Common myeloid progenitor, CD34-positive (primary cell): ENCODE measurements around the gene TBXAS1.

Experiments
- CTCF ChIA-PET: fragments of 350-600 bp; sonication (Branson Sonifier 250); formaldehyde crosslinking; loops from one replicate; lab custom pipeline; 2021; ENCODE audit warnings: antibody characterized with exemption; lab: Charles Lee
- POLR2A ChIA-PET: fragments of 350-600 bp; sonication (Branson Sonifier 250); formaldehyde crosslinking; loops from one replicate; lab custom pipeline; 2021; ENCODE audit warnings: antibody characterized with exemption; lab: Charles Lee
- DNase-seq, 3 donors: peaks; one replicate each; pipeline versions ENCODE4 v3.0.0 to v3.0.0-alpha.2; 2013
- H3K27ac ChIP-seq, 2 experiments: 1 replicate in 1 of 2; 2 replicates in 1 of 2; pipeline ENCODE4 v1.7.0; 2013; ENCODE audit warnings: inconsistent platforms in 2 of 2, low read length in 2 of 2, mild to moderate bottlenecking in 2 of 2, low read depth in 1 of 2, moderate library complexity in 1 of 2; ENCODE audit not compliant: severe bottlenecking in 2 of 2, insufficient read depth in 1 of 2, poor library complexity in 1 of 2
- H3K27me3 ChIP-seq, 5 experiments: replicated peaks in 2 of 5; 1 replicate in 3 of 5; 2 replicates in 2 of 5; pipeline versions ENCODE4 v1.6.1 to v1.7.0; 2013; ENCODE audit warnings: low read length in 4 of 5, mild to moderate bottlenecking in 2 of 5, moderate library complexity in 2 of 5, inconsistent platforms in 1 of 5; ENCODE audit not compliant: insufficient read depth in 5 of 5, control insufficient read depth in 4 of 5
- H3K36me3 ChIP-seq, 4 experiments: 1 replicate in 2 of 4; 2 replicates in 2 of 4; pipeline versions ENCODE4 v1.6.1 to v1.7.0; 2013; ENCODE audit warnings: low read length in 3 of 4, control low read depth in 1 of 4, mild to moderate bottlenecking in 1 of 4; ENCODE audit not compliant: control insufficient read depth in 4 of 4, insufficient read depth in 4 of 4
- H3K4me1 ChIP-seq, 4 experiments: 1 replicate in 3 of 4; 2 replicates in 1 of 4; pipeline versions ENCODE4 v1.6.1 to v1.7.1; 2013; ENCODE audit warnings: low read length in 3 of 4, mild to moderate bottlenecking in 3 of 4, control low read depth in 1 of 4, inconsistent platforms in 1 of 4, moderate library complexity in 1 of 4; ENCODE audit not compliant: control insufficient read depth in 4 of 4, insufficient read depth in 4 of 4; ENCODE audit errors: control extremely low read depth in 1 of 4
- H3K4me3 ChIP-seq, 7 experiments: 1 replicate in 4 of 7; 2 replicates in 3 of 7; pipeline versions ENCODE4 v1.5.1 to v1.7.0; 2013; ENCODE audit warnings: mild to moderate bottlenecking in 7 of 7, low read length in 6 of 7, moderate library complexity in 6 of 7, inconsistent platforms in 2 of 7, low read depth in 2 of 7, control low read depth in 1 of 7; ENCODE audit not compliant: insufficient read depth in 4 of 7, control insufficient read depth in 1 of 7; ENCODE audit errors: extremely low read depth in 1 of 7
- H3K9me3 ChIP-seq, 5 experiments: 1 replicate in 4 of 5; 2 replicates in 1 of 5; pipeline versions ENCODE4 v1.6.1 to v1.7.1; 2013; ENCODE audit warnings: low read length in 4 of 5, mild to moderate bottlenecking in 2 of 5, inconsistent platforms in 1 of 5, low read depth in 1 of 5, moderate library complexity in 1 of 5; ENCODE audit not compliant: control insufficient read depth in 4 of 5, insufficient read depth in 2 of 5; ENCODE audit errors: control extremely low read depth in 1 of 5
- WGBS: methylation state at CpG from one replicate; pipeline ENCODE4 v1.1.5; 2013; ENCODE audit not compliant: insufficient coverage; 5-methylcytosine and 5-hydroxymethylcytosine counted together

Gene TBXAS1

GRCh38 chr7:139974179-139974811 lies 145.2 kb downstream of the TBXAS1 start:
- Histone ChIP-seq H3K27ac (no peak overlapping the region), H3K36me3 (peaks cover 8 to 51% (median 25%) of the 10 kb centered on the region in 4 experiments), H3K9me3 (no peaks in the 10 kb centered on the region), H3K4me3 (no peak overlapping the region), H3K27me3 (no peaks in the 10 kb centered on the region), H3K4me1 (no peaks in the 10 kb centered on the region)
- POLR2A ChIA-PET, result interaction anchor here (0.5 kb wide), 1 partner anchor 122 kb away, joined by 3 read pairs; no protein-coding TSS in a partner anchor
- DNase-seq, result no peak
- 97% methylated on average over 11 of the region's 13 CpGs for WGBS
- CTCF ChIA-PET, result interaction anchor here (0.8 to 1.6 kb wide), 4 partner anchors 8 to 24 kb away, joined by 3 to 4 read pairs (median 3); no protein-coding TSS in a partner anchor

GRCh38 chr7:139976055-139976837 lies 147.2 kb downstream of the TBXAS1 start:
- no peaks in the 10 kb centered on the region for H3K9me3 ChIP-seq
- H3K27ac ChIP-seq, result peak overlapping the region in 1 of 2 experiments; percentile 60
- CTCF ChIA-PET, result interaction anchor here (0.7 to 1.3 kb wide), 2 partner anchors 330 to 345 kb away, joined by 3 to 5 read pairs; no protein-coding TSS in a partner anchor
- POLR2A ChIA-PET, result no interaction called here
- H3K36me3 ChIP-seq, result peaks cover 6 to 43% (median 22%) of the 10 kb centered on the region in 4 experiments
- peaks cover 0 to 13% (median 10%) of the 10 kb centered on the region in 4 experiments for H3K4me1 ChIP-seq
- 98% methylated on average over 9 of the region's 11 CpGs for WGBS
- H3K27me3 ChIP-seq, result no peaks in the 10 kb centered on the region
- H3K4me3 ChIP-seq, result no peak overlapping the region
- no peak for DNase-seq

DNA sequence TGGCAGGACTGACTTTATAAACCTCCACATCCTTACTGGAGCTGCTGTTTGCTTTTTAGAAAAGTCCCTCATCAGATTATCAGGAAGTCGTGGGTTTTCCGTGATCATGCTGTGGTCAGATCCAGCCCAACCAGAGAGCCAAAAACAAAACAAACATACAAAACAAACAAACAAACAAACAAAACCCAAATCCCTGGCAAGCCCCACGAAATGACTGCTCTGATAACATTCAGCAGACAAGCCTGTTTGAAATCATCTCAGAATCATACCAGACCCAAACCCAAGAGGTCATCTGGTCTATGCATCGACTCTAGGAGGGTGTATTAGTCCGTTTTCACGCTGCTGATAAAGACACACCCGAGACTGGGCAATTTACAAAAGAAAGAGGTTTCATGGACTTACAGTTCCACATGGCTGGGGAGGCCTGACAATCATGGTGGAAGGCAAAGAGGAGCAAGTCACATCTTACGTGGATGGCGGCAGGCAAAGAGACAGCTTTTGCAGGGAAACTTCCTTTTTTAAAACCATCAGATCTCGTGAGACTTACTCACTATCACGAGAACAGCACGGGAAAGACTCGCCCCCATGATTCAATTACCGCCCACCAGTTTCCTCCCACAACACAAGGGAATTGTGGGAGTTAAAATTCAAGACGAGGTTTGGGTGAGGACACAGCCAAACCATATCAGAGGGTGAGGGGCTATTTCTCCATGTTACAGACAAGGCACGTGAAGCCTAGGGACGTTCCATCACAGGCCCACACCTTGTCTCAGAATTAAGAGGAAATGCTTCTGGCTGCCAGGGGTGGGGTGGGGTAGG lies 148.0 kb downstream of the TBXAS1 start:
- Histone ChIP-seq H3K27me3 (no peaks in the 10 kb centered on the region), H3K4me1 (peaks cover 0 to 14% (median 10%) of the 10 kb centered on the region in 4 experiments), H3K36me3 (peaks cover 5 to 40% (median 19%) of the 10 kb centered on the region in 4 experiments), H3K27ac (peak overlapping the region in 1 of 2 experiments; percentile 60), H3K9me3 (no peaks in the 10 kb centered on the region), H3K4me3 (no peak overlapping the region)
- POLR2A ChIA-PET, result no interaction called here
- WGBS, result 96% methylated on average over 12 of the region's 17 CpGs
- CTCF ChIA-PET, result interaction anchor here (0.7 to 1.3 kb wide), 2 partner anchors 331 to 346 kb away, joined by 3 to 5 read pairs; no protein-coding TSS in a partner anchor
- DNase-seq, result peak in 1 of 3 donors; percentile 15

DNA sequence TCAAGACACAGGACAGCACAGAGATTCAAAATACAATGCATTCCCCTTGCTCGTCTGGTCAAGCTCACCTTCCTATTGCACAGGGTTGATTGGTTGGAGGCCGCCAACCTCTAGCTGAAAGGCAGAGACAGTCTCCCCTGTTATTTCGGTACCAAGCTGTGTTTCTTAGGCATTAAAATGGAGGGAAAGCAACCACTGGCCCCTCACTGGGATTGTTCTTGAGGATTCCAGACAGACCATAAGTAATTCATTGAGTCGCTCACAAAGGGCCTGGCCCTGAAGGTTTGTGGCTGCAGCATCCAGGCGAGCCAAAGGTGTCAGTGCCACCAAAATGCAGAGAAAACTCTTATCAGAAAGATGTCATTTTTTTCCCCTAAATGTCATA lies 152.4 kb downstream of the TBXAS1 start:
- Histone ChIP-seq H3K9me3 (no peaks in the 10 kb centered on the region), H3K27me3 (no peaks in the 10 kb centered on the region), H3K4me1 (peaks cover 0 to 14% (median 10%) of the 10 kb centered on the region in 4 experiments), H3K36me3 (peaks cover 0 to 16% (median 9%) of the 10 kb centered on the region in 4 experiments), H3K4me3 (no peak overlapping the region), H3K27ac (no peak overlapping the region)
- ChIA-PET POLR2A (no interaction called here), CTCF (interaction anchor here (1.0 kb wide), 1 partner anchor 129 kb away, joined by 3 read pairs; no protein-coding TSS in a partner anchor)
- 99% methylated on average over 5 of the region's 5 CpGs for WGBS
- DNase-seq, result no peak

- WGBS, result 95% methylated on average over 5 of the region's 9 CpGs
- no peak overlapping the region for H3K27ac ChIP-seq
- H3K9me3 ChIP-seq, result no peaks in the 10 kb centered on the region
- POLR2A ChIA-PET, result no interaction called here
- peaks cover 0 to 14% (median 10%) of the 10 kb centered on the region in 4 experiments for H3K4me1 ChIP-seq
- H3K27me3 ChIP-seq, result no peaks in the 10 kb centered on the region
- H3K36me3 ChIP-seq, result peaks cover 2 to 22% (median 13%) of the 10 kb centered on the region in 4 experiments
- no peak overlapping the region for H3K4me3 ChIP-seq
- no peak for DNase-seq
- CTCF ChIA-PET, result interaction anchor here (1.2 kb wide), 1 partner anchor 19 kb away, joined by 3 read pairs; no protein-coding TSS in a partner anchor
Observed at GRCh38 chr7:139982927-139983920, 154.2 kb downstream of the TBXAS1 start.
